HG02938 (cell line): Measurements from ENCODE around the gene IZUMO4.

Source experiments
- ATAC-seq: cut with Tn5 transposase; IDR thresholded peaks from one replicate; pipeline ENCODE4 v1.9.1; 2021; ENCODE audit warnings: mild to moderate bottlenecking, moderate library complexity; ENCODE audit not compliant: unreplicated experiment

The IZUMO4 gene, protein sequence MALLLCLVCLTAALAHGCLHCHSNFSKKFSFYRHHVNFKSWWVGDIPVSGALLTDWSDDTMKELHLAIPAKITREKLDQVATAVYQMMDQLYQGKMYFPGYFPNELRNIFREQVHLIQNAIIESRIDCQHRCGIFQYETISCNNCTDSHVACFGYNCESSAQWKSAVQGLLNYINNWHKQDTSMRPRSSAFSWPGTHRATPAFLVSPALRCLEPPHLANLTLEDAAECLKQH

DNA sequence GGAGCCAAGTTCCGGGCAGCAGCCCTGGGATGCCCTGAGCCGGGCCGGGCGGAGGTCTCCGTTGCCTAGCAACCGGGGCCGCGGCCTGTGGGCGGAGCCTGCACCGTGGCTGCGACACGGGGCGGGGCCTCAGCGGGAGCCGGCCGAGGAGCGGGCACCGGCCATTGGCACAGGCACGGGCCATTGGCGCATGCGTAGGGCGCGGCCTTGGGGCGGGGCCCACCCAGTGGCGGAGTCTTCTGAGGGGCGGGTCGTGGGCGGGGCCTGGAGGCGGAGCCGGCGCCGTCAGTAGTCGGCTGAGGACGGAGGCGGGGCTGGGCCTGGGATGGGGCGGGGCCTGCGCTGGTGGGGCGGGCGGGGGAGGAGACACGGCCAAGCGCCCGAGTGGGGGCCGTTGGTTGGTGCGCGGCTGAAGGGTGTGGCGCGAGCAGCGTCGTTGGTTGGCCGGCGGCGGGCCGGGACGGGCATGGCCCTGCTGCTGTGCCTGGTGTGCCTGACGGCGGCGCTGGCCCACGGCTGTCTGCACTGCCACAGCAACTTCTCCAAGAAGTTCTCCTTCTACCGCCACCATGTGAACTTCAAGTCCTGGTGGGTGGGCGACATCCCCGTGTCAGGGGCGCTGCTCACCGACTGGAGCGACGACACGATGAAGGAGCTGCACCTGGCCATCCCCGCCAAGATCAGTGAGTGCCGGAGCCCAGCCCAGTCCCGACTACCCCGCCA, at the start of gene IZUMO4:
Gene IZUMO4 (plus strand): TSS at position 436 of the 723 bp plus-strand sequence. CDS start 31 bp downstream, at position 467.
- peak; percentile 41 for ATAC-seq

DNA sequence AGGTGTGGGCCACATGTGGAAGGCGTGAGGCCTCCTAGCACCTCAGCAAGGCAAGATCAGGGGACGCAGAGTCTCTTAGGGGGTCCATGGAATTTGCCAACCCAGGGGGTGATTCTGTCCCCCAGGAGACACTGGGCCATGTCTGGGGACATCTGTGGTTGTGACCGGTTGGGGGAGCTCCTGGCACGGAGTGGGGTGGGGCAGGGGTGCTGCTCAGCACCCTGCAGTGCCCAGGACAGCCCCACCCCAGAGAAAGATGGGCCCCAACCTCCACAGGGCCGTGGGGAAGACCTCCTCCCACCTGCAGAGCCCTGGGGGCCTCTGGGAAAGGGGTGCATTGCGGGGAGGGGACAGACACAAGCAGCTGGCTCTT, 49.7 kb upstream of the IZUMO4 start:
- ATAC-seq = no peak

DNA sequence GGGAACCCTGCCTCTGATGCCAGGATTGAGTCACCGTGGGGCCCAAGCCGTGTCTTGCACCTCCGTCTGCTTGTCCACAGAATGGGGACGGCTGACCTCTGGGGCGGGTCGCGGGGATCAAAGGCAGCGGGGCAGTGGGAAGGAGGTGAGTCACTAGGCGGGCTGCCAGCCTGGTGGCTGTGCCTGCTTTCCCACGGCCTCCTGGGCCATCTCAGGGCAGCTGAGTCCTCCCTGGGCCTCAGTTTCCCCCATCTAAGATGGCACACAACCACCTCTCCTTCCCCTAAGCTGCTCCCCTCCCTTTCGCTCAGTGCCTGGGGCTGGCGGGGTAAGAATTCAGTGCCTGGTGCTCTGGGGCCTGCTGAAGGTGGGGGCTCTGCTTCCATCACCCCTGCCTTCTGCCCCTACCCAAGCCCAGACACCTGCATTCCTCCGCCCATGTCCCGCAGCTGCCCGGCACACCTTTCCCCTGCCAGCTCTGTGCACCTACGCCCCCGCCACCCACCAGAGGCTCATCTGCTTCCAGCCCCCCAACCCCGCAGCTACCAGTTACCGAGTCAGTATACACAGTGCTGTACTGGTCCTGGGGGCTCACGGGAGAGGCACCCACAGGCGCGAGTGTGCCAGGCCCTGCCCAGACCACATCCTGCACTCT, 49.1 kb upstream of the IZUMO4 start:
- ATAC-seq = no peak

DNA sequence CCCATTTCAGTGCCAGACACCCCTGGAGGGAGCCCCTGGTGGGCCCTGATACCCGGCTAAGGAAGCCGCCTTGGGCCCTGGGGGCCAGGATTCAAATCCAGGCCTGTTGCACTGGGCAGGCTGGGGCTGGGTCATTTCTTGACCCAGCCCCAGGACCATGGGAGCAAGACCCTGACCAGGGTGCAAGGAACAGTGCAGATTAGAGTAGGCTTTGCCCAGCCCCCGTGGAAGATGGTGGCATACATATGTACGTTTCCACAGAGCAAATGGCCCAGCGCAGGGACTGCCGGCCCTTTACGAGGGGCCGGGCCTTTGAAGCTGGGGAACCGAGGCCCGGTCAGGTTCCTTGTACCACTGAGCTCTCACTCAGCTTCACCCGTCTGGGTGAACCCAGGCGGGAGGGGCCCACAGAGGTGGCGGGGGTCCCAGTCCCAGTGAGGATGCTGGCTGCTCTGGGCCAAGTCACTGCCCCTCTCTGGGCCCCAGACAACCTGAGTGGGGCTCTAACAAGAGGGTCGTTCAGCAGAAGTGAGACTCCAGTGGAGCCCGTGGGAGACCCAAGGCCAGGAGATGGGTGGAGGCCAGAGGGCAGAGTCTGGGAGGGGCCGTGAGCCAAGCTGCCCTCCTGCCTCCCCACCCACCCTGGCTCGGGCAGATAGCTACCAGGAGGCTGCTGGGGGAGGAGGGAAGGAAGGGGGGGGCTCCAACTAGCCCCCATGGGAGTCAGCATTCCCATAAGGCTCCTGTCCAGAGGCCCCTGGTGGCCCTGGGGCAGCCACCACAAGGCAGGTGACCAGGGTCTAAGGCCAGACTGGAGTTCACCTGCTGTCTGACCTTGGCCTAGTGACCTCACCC, 48.4 kb upstream of the IZUMO4 start:
- ATAC-seq = no peak

DNA sequence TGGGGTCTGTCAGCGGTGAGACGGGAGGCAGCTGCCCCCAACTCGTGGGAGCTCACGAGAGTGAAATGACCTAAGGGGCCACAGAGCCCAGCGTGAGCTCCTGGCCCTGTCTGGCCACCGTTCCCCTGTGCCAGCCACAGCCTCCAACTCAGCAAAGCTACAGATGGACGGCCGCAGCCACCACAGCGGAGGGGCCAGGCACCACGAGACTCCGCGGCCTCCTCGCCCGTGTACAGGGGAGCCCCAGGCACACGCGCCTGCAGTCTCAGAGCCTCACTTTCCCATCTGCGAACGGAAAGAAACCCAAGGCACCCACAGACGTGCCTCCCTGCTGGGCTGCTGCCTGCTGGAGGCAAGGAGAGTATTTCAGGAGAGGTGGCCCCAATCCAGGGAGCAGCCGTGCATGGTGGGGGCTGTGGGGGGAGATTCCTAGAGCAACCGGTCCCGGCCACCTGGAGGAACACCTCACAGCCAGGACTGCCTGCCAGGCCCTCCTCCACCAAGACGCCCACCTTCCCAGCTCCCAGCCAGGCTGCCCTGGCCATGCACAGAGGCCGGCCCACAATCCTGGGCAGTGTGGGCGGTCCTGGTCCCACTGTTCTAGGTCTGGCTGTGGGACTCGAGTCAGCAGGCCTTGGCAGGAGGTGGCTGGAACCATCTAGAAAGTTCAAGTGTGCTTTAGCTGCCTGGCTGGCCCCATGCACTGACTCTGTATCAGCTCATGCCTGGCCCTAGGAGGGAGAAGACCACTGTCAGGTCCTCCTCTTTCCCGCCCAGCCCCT, 47.6 kb upstream of the IZUMO4 start:
- no peak for ATAC-seq

DNA sequence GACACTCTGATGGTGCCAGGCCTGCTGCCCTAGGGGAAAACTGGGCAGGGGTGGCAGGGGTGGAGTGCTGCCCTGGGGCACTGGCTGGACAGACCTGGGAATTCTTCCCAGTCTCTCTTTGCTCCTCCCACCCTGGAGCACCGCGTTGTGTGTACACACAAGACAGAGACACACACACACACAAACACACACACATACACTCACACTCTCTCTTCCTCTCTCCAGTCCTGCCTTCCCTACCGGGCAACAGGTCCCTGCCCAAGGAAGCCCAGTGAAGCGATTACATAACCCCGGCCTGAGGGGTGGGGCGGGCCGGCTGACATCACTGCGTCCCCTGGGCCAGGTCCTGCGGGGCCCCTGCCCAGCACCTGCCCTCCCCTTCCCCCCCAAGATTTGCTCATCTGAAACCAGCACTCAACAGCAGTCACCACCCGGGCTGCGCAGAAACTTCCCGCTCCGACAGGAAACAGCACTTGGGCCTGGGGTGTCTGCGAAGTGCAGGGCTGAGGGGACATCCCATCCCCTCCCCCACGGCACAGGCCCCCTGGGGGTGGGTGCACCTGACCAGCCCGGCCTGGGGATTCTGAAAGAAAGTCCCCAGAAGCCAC, 46.9 kb upstream of the IZUMO4 start:
- ATAC-seq = no peak

DNA sequence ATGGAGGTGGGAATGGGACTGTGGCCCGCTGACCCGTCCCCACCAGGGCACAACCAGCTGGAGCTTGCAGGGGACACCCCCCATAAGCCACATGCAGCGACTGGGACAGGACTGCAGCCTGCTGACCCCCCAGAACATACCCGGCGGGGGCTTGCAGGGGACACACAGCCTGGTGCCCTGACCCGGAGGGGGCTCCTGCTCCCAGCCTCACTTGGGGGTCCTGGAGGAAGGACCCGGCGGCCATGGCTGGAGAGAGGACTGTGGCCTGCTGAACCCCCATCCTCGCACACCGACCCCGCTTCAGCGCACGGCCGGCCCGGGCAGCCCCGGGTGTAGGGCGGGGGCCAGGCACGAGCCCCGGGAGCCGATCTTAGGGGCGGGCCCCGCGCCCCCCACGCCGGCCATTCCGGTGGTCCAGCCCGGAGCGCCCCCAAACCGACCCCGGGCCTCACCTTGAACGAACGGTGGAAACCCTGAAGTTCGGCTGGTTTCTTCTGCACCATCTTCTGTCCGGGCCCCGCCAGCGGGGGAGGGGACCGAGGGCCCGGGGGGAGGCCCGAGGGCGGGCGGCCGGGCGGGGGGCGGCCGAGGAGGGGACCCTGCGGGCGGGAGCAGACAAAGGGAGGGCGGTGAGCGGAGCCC, 46.2 kb upstream of the IZUMO4 start:
- peak; percentile 2 for ATAC-seq

DNA sequence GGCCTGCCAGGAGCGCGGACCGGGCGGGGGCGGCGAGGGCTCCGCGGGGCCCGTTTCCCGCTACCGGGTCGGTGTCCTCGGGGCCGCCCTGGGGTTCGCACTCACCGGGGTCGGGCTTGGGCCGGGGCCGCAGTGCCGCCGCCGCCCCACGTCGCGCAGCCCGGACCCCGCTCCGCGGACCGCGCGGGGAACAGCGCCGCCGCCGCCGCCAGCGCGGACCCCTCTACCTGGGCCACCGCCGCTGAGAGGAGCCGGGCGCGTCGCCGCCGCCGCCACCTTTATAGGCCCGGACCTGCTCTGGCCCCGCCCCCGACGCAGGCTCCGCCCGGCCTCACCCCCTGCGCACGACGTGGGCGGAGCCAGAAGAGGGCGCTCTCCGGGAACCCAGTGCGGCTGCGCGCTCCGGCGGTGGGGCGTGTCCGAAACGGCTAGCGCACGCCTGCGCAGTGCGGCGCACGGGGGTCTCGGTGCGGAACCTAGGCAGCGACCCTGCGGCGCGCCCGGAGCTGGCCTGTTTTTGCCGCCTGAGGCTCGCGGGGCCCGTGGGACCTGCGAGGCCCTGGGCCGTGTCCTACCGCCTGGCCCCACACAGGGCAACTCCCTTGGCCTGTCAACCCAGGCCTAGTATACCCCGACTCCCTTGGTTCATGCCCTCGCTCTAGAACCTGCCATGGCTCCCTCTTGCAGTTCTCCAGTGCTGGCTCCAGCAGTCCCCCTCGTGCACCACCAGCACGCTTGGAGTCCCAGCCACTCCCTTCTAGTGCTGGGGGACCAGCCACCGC, 45.5 kb upstream of the IZUMO4 start, which contains the start of gene MKNK2:
Gene MKNK2 (minus strand): TSS at position 254 of the 782 bp plus-strand sequence. CDS start 393 bp downstream, outside the sequence.
- peak; percentile 39 for ATAC-seq

DNA sequence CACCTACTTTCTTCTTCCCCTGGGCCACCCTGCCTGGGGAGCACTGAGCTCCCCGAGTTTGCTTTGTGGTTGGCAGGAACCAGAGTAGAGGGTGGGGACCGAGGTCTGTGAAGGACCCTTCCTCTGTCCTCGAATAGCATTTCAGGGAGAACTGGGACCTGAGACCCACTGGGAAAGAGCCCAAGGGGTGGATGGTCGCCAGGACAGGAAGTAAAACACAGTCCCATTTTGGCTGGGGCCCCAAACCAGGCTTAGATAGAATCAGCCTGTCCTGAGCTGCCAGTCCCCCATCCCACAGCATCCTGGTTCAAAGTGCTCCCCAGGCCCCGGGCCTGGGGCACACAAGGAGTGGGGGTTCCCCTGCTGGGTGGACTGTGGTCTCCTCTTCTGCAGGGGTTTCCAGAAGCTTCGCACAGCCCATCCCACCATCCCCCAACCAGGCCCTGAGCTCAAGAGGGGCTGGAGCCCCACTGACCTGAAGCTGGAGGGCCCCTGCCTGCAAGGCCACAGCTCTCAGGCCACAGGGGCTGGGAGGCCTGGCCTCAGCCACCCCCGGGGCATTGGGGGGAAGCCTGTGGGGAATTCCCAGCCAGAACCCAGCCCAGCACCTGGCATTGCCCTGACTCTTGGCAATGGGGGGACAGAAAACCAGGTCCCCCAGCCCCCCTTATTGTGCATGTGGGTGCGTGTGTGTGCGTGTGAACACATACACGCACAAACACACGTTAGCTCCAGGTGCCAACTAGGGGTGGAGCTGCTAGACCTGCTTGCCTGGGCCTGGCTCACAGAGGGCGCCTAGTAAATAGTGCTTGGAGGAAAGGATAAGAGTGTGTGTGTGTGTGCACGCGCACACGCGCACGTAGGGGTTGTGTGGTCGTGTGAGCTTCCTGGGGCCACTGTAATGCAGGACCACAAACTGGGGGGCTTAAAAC, 44.7 kb upstream of the IZUMO4 start:
- no peak for ATAC-seq

DNA sequence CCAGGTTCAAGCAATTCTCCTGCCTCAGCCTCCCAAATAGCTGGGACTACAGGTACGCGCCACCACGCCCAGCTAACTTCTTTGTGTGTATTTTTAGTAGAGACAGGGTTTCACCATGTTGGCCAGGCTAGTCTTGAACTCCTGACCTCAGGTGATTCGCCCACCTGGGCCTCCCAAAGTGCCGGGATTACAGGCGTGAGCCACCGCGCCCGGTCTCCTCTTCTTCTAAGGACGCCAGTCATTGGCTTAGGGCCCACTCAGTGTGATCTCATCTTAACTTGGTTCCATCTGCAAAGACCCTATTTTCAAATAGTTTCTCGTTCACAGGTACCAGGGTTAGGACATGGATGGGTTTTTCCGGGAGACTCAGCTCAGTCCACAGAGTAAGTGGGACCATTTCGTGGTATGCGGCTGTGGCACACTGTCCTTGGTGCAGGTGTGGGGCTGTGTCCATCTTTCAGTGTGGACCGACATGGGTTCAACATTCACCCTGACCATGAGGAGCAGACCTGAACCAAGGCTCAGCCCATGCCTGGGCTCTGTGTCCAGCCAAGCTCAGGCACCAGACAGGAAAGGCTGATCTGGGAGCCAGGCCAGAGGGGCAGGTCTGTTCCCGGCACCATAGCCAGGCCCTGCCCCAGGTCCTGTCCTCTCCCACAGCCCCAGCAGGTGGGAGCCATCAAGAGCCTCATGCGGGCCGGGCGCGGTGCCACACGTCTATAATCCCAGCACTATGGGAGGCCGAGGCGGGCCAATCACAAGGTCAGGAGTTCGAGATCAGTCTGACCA, 42.9 kb upstream of the IZUMO4 start:
- ATAC-seq = no peak

DNA sequence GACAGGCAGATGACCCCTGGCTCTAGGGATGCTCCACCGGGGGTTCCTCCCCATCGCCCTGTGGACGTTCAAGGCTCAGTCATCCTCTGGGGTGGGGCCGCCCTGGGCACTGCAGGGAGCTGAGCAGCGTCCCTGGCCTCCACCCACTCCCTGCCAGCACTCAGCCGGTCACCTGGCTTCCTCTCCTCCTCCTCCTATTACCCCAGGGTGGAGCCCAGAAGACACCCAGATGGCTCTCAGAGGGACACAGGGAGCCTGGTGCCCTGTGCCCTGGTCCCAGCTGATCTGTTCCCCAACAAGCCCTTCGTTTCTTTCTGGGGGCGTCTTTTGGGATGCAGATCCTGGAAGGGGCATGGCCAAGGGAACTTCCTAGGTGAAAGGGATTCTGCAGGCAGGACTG, 42.0 kb upstream of the IZUMO4 start:
- no peak for ATAC-seq

DNA sequence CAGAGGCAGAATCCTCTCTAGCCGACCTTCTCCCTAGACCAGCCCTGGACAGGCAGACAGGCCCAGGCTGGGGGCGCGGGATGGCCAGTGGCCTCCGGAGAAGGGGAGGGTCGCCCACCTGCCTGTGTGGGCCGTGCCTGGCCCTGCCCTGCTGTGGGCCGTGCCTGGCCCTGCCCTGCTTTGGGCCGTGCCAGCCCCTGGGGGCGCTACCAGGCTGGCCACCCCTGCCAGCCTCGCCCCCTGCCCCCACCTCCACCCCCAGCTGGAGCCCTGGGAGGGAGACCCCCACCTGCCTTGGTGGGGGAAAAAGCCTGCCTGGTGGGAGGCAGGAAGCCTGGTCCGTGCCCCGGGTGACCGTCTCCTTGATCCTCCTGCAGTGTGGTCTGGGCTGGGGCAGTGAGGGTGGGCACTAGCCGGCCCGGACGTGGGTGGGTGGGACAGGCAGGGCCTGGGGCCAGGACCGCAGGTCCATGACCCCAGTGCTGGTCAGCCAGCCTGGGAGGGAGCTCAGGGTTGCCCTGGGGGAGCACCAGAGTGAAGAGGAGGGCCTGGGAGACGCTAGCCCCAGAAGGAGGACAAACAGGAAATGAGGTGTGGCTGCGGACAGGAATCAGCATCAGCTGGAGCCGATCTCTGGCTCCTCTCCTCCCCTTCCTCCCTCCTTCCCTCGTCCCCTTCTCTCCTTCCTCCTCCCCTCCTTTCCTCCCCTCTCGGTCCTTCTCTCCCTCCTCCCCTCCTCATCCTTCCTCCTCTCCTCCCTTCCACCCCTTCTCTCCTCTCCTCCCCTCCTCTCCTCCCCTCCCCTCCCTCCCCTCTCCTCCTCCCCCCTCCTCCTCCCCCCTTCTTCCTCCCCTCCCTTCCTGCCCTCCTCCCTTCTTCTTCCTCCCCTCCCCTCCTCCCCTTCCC, 40.5 kb upstream of the IZUMO4 start:
- ATAC-seq = no peak

DNA sequence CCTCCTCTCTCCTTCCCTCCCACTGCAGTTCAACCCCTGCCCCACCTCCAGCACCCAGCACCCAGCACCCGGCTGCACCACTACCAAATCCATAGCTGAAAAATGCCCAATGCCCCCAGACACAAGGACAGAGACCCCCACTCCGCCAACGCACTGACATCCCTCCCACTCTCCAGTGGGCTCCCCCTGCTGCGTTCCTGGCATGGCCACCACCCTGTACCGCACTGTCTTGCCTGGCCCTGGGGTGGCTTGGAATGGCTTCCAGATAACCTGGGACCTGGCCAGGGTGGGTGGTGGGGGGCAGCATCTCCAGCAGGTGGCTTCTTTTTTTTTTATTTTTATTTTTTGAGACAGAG, 39.9 kb upstream of the IZUMO4 start:
- no peak for ATAC-seq

DNA sequence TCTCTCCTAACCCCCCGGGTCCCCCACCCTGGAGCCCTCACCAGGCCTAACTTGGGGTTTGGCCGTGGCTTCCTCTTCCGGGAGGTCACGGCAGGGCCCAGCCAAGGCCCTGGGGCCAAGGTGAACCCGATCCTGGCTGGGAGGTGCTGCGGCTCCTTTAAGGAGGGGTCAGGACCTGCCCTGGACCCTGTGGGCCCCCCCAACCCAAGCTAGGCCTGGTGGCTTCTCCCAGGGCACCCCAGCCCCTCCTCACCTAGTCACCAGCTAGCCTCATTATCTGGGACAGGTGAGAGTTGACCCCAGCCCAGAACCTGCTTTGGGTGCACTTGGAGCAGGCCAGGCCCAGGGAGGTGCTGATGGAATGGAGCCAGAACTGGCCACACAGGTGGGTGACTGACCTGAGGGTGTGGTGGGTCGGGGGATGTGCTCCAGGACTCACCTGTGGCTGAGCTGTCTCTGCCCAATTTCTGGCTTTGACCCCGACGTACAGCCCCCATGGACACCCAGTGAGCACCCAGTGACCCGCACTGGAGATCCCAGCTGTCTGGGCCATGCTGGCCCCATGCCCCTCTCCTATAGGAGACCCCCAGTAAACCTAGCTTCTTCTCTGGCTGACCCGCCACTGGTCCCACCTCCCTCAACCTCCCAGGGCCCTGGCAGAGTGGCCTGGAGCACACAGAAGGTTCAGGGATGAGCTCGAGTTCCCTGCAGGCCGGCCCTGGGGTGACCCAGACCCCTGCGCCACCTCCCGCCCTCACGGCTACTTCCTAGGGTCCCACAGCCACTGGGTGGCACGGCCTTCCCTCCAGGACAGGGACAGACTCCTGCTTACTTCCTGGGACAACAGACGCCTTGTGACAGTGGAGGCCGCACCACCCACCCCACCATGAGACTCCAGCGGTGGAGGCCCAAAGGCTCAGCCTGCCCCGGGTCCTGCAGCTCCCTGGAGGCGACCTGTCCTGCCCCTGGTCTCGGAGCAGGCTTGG, 38.9 kb upstream of the IZUMO4 start:
- no peak for ATAC-seq
